OCI-LY3 (cell line): ENCODE measurements around the gene ABCC9.

ENCODE experiments used
- CTCF ChIP-seq: fragments of 200-600, 300-600 bp; sonication (generic); IDR thresholded peaks from 2 replicates; pipeline ENCODE4 v1.5.1; 2014; ENCODE audit warnings: antibody characterized with exemption, low read length, low read depth
- EZH2phosphoT487 ChIP-seq: fragments of 200-600 bp; shearing (Covaris generic); IDR thresholded peaks from 2 replicates; pipeline ENCODE4 v1.6.1; 2018; ENCODE audit warnings: antibody characterized with exemption, mixed run types, low read depth

DNA sequence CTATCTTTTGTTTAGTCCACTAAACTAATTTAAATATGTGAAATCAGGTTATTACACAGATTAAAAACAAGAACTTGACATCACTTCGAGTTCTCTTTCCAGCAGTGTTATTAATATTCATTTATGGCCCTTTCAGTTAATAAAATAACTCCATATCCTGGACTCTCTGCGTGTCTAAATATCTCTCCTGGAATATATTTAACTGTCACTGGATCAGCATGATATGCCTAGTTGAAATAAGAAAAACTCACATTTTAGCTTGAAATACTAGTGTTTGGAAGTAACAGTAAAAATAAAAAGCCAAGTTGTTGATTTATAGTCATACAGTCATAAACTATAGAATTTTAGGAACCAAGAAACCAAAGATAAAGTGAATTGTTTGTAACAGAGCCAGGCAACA lies 45.6 kb downstream of the ABCC9 start:
- TF ChIP-seq CTCF (no peak), EZH2phosphoT487 (no peak)
